Measurements from ENCODE around the gene MND1.

MND1 gene

GRCh38 chr4:153346563-153346962 lies 2.1 kb downstream of the MND1 start:
- no peak for DNase-seq (ENCODE audit: low spot score)

DNA sequence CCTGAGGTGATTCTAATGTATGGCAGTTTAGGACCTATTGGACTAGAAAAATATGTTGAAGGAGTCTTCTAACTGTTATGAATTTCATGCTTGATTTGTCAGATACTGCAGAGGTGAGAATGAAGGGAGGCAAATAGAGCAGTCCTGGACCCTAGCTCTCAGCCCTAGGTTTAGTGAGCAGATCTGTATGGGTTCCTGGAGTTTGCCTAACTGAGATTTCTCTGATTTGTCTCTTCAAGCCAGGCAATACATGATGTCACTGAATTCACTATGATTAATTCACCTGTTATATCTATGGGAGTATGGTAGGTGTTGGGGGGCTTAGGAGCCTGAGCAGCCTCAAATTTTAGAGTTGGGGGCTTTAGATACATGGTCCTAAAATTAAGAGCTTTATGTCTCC lies 2.6 kb downstream of the MND1 start:
- DNase-seq (ENCODE audit: low spot score) = no peak

DNA sequence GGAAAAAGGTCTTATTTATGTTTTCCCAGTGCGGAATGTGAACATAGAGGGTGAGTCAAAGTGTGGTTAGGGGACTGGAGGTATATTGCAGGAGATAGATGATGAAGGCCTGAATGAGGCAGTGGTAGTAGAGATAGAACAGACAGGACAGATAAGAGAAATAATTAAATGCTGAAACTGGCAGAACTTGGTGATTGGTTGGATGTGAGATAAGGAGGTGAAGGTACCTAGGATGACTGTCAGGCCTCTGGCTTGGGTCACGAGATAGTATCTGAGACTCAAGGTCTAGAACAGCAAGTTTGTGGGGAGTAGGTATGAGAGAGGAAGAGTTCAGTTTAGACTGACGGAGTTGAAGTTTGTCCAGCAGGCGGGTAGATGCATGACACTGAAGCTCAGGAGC lies 3.5 kb downstream of the MND1 start:
- DNase-seq (ENCODE audit: low spot score) = no peak

DNA sequence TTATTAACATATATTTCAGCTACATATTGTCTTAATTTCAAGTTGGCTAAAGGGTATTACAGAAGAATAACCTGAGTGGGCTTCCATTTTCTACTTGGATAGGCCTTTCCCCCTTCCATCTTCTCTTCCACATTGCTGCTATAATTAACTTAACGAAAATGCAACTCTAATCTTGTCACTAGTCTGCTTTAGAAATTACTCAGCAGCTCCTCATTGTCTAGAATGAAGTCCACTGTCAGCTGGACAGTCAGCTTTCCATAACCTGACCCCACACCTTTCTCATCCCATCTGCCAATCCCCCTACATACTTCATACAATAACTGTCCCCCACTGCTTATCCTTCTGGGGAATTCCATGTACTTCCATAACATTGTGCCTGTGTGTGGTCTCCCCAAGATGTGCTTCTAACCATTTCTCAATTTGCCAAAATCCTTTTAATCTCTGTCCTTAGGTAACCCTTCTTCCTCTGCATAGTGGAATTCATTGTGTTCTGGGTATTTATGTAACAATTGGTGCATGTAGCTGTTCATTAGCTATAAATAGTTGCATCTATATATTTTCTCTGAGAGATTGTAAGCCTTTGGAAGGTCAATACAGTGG lies 4.8 kb downstream of the MND1 start:
- DNase-seq (ENCODE audit: low spot score) = no peak

- DNase-seq (ENCODE audit: low spot score) = no peak
Observed at GRCh38 chr4:153362184-153362583, 17.7 kb downstream of the MND1 start.

DNA sequence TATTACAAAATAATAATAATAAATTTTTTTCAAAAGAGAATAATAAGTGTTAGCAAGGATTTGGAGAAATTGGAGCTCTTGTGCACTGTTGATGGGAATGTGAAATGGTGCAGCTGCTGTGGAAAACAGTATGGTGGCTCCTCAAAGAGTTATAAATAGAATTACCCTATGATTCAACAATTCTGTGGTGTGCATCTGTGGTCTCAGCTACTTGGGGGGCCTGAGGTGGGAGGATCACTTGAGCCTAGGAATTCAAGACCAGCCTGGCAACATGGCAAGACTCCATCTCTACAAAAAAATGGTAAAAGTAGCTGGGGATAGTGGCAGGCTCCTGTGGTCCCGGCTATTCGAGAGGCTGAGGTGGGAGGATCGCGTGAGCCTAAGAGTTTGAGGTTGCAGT lies 19.6 kb downstream of the MND1 start:
- DNase-seq (ENCODE audit: low spot score) = no peak

GRCh38 chr4:153365003-153365402 lies 20.5 kb downstream of the MND1 start:
- DNase-seq (ENCODE audit: low spot score) = no peak

DNA sequence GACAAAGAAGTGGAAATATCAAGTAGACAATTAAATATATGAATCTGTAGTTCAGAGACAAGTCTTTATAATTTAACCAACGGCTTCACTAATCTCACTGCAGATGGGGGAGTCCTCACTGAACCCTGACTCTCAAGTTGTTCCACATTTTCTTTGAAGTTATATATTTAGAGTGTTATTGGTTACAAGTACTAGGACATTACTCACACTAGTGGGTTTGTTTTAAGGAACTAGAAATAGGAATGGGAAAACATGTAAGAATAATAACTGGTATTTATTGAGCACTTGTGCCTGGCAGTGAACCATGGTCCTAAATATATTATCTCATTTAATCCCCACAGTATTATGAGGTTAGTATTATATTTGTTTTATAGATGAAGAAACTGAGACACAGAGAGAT lies 22.0 kb downstream of the MND1 start:
- no peak for DNase-seq (ENCODE audit: low spot score)

- no peak for DNase-seq (ENCODE audit: low spot score)
Observed at GRCh38 chr4:153367092-153367491, 22.6 kb downstream of the MND1 start.

DNA sequence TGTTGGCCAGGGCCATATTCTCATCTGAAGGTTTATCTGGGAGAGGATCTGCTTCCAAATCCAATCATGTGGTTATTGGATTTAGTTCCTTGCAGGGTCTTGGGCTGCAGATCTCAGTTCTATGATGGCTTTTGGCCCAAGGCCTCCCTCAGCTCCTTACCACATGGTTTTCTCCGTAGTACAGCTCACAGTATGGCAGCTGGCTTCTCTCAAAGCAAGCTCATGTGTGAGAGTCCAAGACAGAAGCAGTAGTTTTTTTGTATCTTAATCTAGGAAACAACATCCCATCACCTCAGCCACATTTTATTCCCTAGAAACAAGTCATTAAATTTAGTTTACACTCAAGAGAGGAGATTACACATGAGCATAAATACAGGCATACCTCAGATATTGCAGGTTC lies 24.5 kb downstream of the MND1 start:
- DNase-seq (ENCODE audit: low spot score) = no peak

DNA sequence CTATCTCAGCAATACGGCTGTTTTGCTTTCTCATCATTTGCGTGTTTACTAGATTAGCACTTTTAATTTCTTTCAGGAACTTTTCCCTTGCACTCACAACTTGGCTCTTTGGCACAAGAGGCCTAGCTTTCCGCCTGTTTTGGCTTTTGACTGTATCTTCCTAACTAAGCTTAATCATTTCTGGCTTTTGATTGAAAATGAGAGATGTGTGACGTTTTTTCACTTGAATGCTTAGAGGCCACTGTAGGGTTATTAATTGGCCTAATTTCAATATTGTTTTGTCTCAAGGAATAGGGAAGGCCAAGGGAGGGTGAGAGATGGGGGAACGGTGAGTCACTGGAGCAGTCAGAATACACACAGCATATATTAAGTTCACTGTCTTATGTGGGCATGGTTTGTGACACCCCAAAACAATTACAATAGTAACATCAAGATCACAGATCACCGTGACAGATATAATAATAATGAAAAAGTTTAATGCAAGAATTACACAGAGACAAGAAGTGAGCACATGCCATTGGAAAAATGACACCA lies 27.3 kb downstream of the MND1 start:
- DNase-seq (ENCODE audit: low spot score) = no peak

GRCh38 chr4:153372967-153373562 lies 28.6 kb downstream of the MND1 start:
- no peak for DNase-seq (ENCODE audit: low spot score)

- no peak for DNase-seq (ENCODE audit: low spot score)
Observed at GRCh38 chr4:153374442-153374841, 30.0 kb downstream of the MND1 start.

GRCh38 chr4:153375303-153375702 lies 30.8 kb downstream of the MND1 start:
- DNase-seq (ENCODE audit: low spot score) = no peak

- DNase-seq (ENCODE audit: low spot score) = no peak
Observed at GRCh38 chr4:153383131-153383530, 38.6 kb downstream of the MND1 start.

DNA sequence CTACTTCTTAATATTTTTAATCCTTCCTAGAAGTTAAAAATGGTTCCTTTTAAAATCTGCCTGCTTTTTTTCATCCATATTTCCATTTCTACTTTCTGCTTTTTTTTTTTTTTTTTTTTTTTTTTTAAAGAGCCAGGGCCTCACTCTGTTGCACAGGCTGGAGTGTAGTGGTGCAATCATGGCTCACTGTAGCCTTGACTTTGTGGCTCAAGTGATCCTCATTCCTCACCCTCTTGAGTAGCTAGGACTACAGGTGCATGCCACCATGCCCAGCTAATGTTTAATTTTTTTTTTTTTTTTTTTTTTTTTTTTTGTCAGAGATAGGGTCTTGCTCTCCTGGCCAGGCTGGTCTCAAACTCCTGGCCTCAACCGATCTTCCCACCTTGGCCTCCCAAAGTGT lies 39.7 kb downstream of the MND1 start:
- no peak for DNase-seq (ENCODE audit: low spot score)

DNA sequence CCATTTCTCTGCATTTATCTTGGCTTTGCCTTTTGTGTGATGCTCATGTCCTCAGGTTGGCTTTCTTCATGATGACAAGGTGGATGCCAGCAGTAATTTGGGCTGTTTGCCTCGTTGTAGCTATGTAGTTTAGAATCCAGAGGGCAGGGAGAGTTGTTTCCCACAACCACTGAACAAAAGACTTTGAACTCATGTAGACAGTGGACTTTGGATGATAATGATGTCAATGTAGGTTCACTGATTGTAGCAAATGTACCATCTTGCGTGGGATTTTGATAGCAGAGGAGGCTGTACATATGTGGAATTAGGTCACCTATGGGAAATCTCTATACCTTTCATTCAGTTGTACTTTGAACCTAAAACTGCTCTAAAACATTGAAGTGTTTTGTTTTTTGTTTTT lies 41.3 kb downstream of the MND1 start:
- DNase-seq (ENCODE audit: low spot score) = no peak

DNA sequence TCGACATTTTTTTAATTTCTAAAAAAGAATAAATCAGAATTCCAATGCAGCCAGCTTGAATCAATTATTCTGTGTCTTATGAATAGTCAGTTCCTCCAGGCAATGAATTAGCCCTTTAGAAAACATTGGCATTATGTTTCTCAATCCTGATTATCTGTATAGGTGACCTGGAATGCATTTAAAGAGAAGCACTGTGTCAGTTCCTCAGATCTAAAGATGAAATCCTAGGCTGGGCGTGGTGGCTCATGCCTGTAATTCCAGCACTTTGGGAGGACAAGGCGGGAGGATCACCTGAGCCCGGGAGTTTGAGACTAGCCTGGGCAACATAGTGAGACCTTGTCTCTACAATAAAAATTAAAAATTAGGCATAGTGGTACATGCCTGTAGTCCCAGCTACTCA lies 43.5 kb downstream of the MND1 start:
- no peak for DNase-seq (ENCODE audit: low spot score)

- DNase-seq (ENCODE audit: low spot score) = no peak
Observed at GRCh38 chr4:153393397-153393796, 48.9 kb downstream of the MND1 start.

- no peak for DNase-seq (ENCODE audit: low spot score)
Observed at GRCh38 chr4:153394945-153395344, 50.5 kb downstream of the MND1 start.

DNA sequence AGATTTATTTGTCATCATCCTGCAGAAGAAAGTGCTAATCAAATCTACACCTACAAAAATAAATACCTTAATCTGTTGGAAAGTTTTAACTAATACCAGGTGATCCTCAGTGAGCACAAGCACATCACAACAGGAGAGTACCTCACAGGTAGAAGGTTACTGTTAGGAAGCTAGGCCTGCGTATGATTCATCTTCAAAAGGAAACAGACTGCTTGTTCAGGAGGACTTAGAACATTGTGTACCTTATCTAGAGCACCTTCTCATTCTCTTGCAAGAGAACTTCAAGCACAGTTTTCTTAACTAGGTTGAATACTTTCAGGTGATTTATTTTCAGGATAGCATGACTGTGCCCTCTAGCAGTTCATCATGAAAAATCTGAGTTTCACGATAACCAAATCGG lies 54.2 kb downstream of the MND1 start:
- peak; percentile 5 for DNase-seq (ENCODE audit: low spot score)

DNA sequence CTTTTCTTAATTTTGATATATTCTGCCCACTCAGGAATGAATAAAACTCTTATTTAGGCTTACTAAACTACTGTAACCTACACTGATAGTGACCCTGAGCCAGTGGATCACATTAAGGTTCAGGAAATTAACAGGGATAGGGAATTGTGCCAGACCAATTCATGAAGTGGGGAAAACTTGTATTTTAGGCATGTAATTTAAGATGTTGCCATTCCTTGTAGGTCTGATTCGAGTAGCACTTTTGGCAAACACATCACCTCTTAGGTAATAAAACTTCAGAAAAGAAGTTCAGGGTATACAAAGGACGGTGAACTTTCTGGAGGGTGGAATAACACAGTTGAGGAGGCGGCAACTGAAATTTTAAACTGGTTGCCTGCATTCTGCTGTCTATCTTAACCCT lies 54.9 kb downstream of the MND1 start:
- no peak for DNase-seq (ENCODE audit: low spot score)

DNA sequence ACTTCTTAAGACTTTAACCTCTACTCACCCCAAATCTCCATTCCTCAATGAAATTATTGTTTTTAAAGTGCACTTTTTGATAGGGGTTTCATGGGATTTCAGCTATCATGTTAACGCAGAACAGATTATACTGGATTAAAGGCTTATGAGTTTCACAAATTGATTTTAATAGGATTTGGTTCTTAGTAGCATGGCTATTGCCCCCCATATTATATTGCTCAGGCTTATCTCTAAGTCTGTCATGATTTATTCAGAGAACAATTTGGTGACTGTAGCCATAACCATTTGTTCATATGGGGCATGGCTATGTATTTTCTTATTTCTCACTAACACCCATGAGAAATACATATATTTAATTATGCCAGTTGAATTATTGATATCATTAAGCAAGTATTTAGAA lies 57.0 kb downstream of the MND1 start:
- no peak for DNase-seq (ENCODE audit: low spot score)

GRCh38 chr4:153402366-153402765 lies 57.9 kb downstream of the MND1 start:
- DNase-seq (ENCODE audit: low spot score) = no peak

All from CD4-positive, alpha-beta T cell treated with Interleukin-15 for 4 hours (primary cell).